Measurements from ENCODE around the gene MARCHF3.

GRCh38 chr5:127068493-127069214, 38.3 kb upstream of the MARCHF3 start:
- TF ChIP-seq CTCF (IDR thresholded peaks at IDR 0.05; ENCODE audit: low read length) (no peak), EZH2 (IDR thresholded peaks at IDR 0.05; ENCODE audit: borderline replicate concordance, low read length) (no peak)

All from OCI-LY1 (cell line).